ENCODE measurements around the gene CD200. TPM values are rescaled to one million over a fixed set of nuclear protein-coding genes. Genes with fewer than 3 reads are reported as not detected.

CD200 gene
- total RNA-seq, 1 donor from 2014 or later, result 3.9 TPM

DNA sequence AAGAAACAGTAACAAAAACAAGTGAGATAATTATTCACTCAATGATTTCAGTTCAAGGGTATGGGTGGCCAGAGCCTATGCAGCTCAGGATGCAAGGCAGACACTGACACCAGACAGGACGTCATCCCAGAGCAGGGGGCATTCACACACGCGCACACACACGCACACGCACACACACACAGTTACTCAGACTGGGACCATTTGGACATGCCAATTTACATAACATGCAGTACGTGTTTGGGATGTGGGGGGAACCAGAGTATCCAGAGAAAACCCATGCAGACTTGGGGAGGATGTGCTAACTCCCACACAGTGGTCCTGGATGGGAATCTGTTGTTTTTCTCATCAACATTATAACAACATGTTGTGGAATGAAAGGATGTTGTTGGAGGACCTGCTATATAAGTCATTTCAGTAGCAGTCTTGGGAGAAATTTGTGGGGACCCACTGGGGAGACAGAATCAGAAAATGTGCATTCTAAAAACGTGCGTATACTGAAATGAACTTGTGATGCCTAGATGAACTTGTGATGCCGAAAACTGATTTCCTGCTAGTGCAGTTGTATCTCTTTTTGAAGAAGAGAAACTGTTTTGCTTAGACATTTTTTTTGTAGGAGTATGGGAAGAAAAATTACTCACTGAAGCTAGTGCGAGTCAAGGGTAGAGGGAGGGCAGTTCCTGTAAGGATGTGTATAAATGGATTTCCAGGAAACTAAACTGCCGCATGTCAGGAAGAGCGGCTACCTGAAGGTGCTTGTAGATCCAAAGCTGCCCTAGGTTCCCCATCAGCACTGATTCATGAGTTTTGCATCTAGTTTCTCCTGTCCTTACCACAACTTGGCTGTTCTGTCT lies 25.2 kb downstream of the CD200 start:
- intact Hi-C loops (cut with DNase I), result no loop called here
- H3K4me3 ChIP-seq, result no peak overlapping the region
- no peaks in the 10 kb centered on the region for H3K9me3 ChIP-seq
- no peak overlapping the region for H3K27ac ChIP-seq
- H3K36me3 ChIP-seq, result no peaks in the 10 kb centered on the region
- no peaks in the 10 kb centered on the region for H3K27me3 ChIP-seq
- no peak for DNase-seq (ENCODE audit: extremely low spot score in 2 of 2)
- no peak for TF ChIP-seq POLR2A (IDR thresholded peaks at IDR 0.05)
- TF ChIP-seq, protein P1, sequence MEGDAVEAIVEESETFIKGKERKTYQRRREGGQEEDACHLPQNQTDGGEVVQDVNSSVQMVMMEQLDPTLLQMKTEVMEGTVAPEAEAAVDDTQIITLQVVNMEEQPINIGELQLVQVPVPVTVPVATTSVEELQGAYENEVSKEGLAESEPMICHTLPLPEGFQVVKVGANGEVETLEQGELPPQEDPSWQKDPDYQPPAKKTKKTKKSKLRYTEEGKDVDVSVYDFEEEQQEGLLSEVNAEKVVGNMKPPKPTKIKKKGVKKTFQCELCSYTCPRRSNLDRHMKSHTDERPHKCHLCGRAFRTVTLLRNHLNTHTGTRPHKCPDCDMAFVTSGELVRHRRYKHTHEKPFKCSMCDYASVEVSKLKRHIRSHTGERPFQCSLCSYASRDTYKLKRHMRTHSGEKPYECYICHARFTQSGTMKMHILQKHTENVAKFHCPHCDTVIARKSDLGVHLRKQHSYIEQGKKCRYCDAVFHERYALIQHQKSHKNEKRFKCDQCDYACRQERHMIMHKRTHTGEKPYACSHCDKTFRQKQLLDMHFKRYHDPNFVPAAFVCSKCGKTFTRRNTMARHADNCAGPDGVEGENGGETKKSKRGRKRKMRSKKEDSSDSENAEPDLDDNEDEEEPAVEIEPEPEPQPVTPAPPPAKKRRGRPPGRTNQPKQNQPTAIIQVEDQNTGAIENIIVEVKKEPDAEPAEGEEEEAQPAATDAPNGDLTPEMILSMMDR (IDR thresholded peaks at IDR 0.05), result no peak
- no peak for TF ChIP-seq POLR2AphosphoS5 (IDR thresholded peaks at IDR 0.05; ENCODE audit: insufficient read depth in 1 of 2, low read depth in 1 of 2)
- no peaks in the 10 kb centered on the region for H3K4me1 ChIP-seq

DNA sequence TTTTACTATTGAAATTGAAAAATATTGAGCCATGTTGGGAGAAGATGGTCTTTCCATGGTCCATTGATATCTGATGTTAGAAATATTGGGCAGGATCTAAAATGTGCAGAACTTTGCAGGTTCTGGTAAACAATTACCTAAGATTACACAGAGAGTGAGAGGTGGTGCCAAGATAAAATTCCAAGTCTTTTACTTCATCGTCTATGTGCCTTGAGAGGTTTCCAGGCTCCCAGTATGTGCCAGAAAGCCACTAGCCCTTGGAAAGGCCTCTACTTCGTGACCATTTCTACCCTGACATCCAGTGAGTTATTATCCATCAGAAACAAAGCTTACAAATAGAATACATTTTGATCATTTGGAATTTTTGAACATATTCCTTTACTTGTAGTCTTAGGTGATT lies 27.6 kb downstream of the CD200 start:
- Histone ChIP-seq H3K27me3 (no peaks in the 10 kb centered on the region), H3K27ac (no peak overlapping the region), H3K36me3 (no peaks in the 10 kb centered on the region), H3K4me3 (no peak overlapping the region), H3K4me1 (no peaks in the 10 kb centered on the region), H3K9me3 (no peaks in the 10 kb centered on the region)
- intact Hi-C loops (cut with DNase I), result no loop called here
- TF ChIP-seq POLR2AphosphoS5 (IDR thresholded peaks at IDR 0.05; ENCODE audit: insufficient read depth in 1 of 2, low read depth in 1 of 2) (no peak), POLR2A (IDR thresholded peaks at IDR 0.05) (no peak)
- TF ChIP-seq, protein P1 (IDR thresholded peaks at IDR 0.05), result no peak
- no peak for DNase-seq (ENCODE audit: extremely low spot score in 2 of 2)

DNA sequence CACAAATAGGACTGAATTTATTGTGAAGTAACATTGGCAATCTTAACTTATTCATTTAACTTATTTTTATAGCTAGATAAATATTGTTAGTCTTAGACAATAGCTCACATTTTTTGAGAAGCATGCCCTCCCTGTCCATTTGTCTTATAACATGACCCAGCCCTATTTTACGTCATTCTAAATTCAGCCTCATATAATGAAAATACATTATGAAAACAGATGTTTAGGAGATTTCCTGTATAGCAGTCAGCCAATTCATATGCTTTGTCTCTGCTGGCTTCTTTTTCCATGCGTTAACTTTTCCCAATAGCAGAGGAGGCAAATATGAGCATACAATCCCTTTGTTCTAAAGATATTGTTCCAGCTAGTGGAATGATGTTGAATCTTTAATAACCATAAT lies 29.3 kb downstream of the CD200 start:
- Histone ChIP-seq H3K27ac (no peak overlapping the region), H3K4me1 (no peaks in the 10 kb centered on the region), H3K27me3 (no peaks in the 10 kb centered on the region), H3K9me3 (no peaks in the 10 kb centered on the region), H3K36me3 (no peaks in the 10 kb centered on the region), H3K4me3 (no peak overlapping the region)
- no peak for TF ChIP-seq POLR2A (IDR thresholded peaks at IDR 0.05)
- TF ChIP-seq POLR2AphosphoS5 (IDR thresholded peaks at IDR 0.05; ENCODE audit: insufficient read depth in 1 of 2, low read depth in 1 of 2), result no peak
- TF ChIP-seq, protein P1 (IDR thresholded peaks at IDR 0.05), result no peak
- DNase-seq (ENCODE audit: extremely low spot score in 2 of 2), result no peak
- intact Hi-C loops (cut with DNase I), result no loop called here

DNA sequence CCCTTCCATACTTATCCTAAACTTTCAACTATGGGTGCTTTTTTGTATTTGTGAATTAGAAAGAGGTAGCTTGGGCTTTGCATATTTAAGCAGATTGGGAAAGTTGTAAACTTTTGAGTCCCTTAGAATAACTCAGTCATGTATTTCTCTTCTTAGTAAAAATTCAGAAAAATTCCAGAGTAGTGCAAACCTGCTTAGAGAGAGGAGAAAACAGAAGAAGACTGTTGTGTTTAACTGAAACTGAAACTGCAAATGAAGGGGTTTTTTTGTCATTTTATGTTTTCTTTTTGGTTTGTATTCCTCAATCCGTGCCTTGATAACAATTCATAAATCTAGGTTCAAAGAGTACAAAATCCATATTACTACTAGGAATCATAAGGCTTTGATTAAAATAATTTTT lies 31.3 kb downstream of the CD200 start:
- no peaks in the 10 kb centered on the region for H3K4me1 ChIP-seq
- H3K9me3 ChIP-seq, result no peaks in the 10 kb centered on the region
- H3K36me3 ChIP-seq, result no peaks in the 10 kb centered on the region
- intact Hi-C loops (cut with DNase I), result no loop called here
- no peak for DNase-seq (ENCODE audit: extremely low spot score in 2 of 2)
- no peak for TF ChIP-seq POLR2A (IDR thresholded peaks at IDR 0.05)
- TF ChIP-seq POLR2AphosphoS5 (IDR thresholded peaks at IDR 0.05; ENCODE audit: insufficient read depth in 1 of 2, low read depth in 1 of 2), result no peak
- TF ChIP-seq, protein P1 (IDR thresholded peaks at IDR 0.05), result no peak
- H3K27ac ChIP-seq, result no peak overlapping the region
- no peak overlapping the region for H3K4me3 ChIP-seq
- H3K27me3 ChIP-seq, result no peaks in the 10 kb centered on the region

DNA sequence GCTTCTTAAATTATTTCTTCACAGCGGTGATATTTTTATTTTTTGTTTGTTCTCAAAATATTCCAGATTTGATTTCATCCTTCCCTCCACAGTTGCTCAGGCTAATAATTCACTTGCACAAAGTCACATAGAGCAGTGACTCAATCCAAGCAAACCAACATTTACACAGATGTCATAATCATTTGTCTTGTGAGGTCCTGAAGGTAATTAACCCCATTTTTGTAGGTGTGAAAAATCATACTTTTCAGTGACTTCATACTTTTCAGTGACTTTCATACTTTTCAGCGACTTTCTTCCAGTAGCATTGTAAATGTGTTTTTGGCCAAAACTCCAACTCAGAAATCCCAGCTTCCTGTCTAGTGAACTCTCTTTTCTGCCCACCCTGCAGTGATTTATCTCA lies 32.1 kb downstream of the CD200 start:
- DNase-seq (ENCODE audit: extremely low spot score in 2 of 2), result no peak
- Histone ChIP-seq H3K9me3 (no peaks in the 10 kb centered on the region), H3K4me3 (no peak overlapping the region), H3K4me1 (no peaks in the 10 kb centered on the region), H3K27ac (no peak overlapping the region), H3K27me3 (no peaks in the 10 kb centered on the region), H3K36me3 (no peaks in the 10 kb centered on the region)
- intact Hi-C loops (cut with DNase I), result no loop called here
- TF ChIP-seq POLR2A (IDR thresholded peaks at IDR 0.05), result no peak
- TF ChIP-seq POLR2AphosphoS5 (IDR thresholded peaks at IDR 0.05; ENCODE audit: insufficient read depth in 1 of 2, low read depth in 1 of 2), result no peak
- TF ChIP-seq, protein P1 (IDR thresholded peaks at IDR 0.05), result no peak

All from vagina (tissue), 2 donors.